ENCODE measurements around the gene ARHGEF2. TPM values are rescaled to one million over a fixed set of nuclear protein-coding genes. Genes with fewer than 3 reads are reported as not detected.
A peak's percentile ranks its signal among the peaks of the same experiment; 100 is the strongest.

ARHGEF2 gene
- total RNA-seq, 1 donor from 2014 or later, result 169 TPM

- intact Hi-C loops (cut with DNase I), result no loop called here
- H3K4me1 ChIP-seq, result peaks cover 40 to 60% of the 10 kb centered on the region in 2 donors
- DNase-seq (ENCODE audit: low spot score in 2 of 2), result no peak
Observed at GRCh38 chr1:155974208-155975115, 3.9 kb downstream of the ARHGEF2 start.

GRCh38 chr1:155973723-155974122, 4.6 kb downstream of the ARHGEF2 start:
- Histone ChIP-seq H3K27me3 (no peaks in the 10 kb centered on the region), H3K27ac (peak overlapping the region; percentile 94 to 98), H3K36me3 (peaks cover 13 to 14% of the 10 kb centered on the region in 2 donors), H3K9me3 (no peaks in the 10 kb centered on the region), H3K4me3 (peak overlapping the region in 1 of 2 donors; percentile 72), H3K4me1 (peaks cover 48 to 68% of the 10 kb centered on the region in 2 donors)
- intact Hi-C loops (cut with DNase I), result no loop called here
- no peak for DNase-seq (ENCODE audit: low spot score in 2 of 2)
- no peak for TF ChIP-seq CTCF (IDR thresholded peaks at IDR 0.05)

More at GRCh38 chr1:155974208-155975115, 3.9 kb downstream of the ARHGEF2 start:
- H3K27me3 ChIP-seq, result no peaks in the 10 kb centered on the region
- peak overlapping the region; percentile 94 to 98 for H3K27ac ChIP-seq
- no peak for TF ChIP-seq CTCF (IDR thresholded peaks at IDR 0.05)
- peaks cover 5 to 6% of the 10 kb centered on the region in 2 donors for H3K36me3 ChIP-seq
- peak overlapping the region; percentile 72 to 89 for H3K4me3 ChIP-seq
- H3K9me3 ChIP-seq, result no peaks in the 10 kb centered on the region

- Histone ChIP-seq H3K27ac (peak overlapping the region; percentile 94 to 98), H3K9me3 (no peaks in the 10 kb centered on the region), H3K36me3 (peaks cover 26 to 29% of the 10 kb centered on the region in 2 donors), H3K27me3 (no peaks in the 10 kb centered on the region), H3K4me3 (no peak overlapping the region), H3K4me1 (peaks cover 62 to 83% of the 10 kb centered on the region in 2 donors)
- no peak for DNase-seq (ENCODE audit: low spot score in 2 of 2)
- intact Hi-C loops (cut with DNase I), result no loop called here
- TF ChIP-seq CTCF (IDR thresholded peaks at IDR 0.05), result no peak
Observed at GRCh38 chr1:155971910-155972809, 6.2 kb downstream of the ARHGEF2 start.

GRCh38 chr1:155970531-155971167, 7.7 kb downstream of the ARHGEF2 start:
- peaks cover 42 to 45% of the 10 kb centered on the region in 2 donors for H3K36me3 ChIP-seq
- H3K4me3 ChIP-seq, result peak overlapping the region in 1 of 2 donors; percentile 27
- peak overlapping the region; percentile 94 to 98 for H3K27ac ChIP-seq
- H3K4me1 ChIP-seq, result peaks cover 62 to 90% of the 10 kb centered on the region in 2 donors
- H3K27me3 ChIP-seq, result no peaks in the 10 kb centered on the region
- peak; percentile 67 to 86 for DNase-seq (ENCODE audit: low spot score in 2 of 2)
- intact Hi-C loops (cut with DNase I), result no loop called here
- no peak for TF ChIP-seq CTCF (IDR thresholded peaks at IDR 0.05)
- H3K9me3 ChIP-seq, result no peaks in the 10 kb centered on the region

- Histone ChIP-seq H3K27me3 (no peaks in the 10 kb centered on the region), H3K36me3 (peaks cover 54 to 57% of the 10 kb centered on the region in 2 donors), H3K9me3 (no peaks in the 10 kb centered on the region), H3K4me1 (peaks cover 55 to 79% of the 10 kb centered on the region in 2 donors), H3K27ac (peak overlapping the region; percentile 94 to 98), H3K4me3 (peak overlapping the region in 1 of 2 donors; percentile 34)
- intact Hi-C loops (cut with DNase I), result no loop called here
- TF ChIP-seq CTCF (IDR thresholded peaks at IDR 0.05), result no peak
- DNase-seq (ENCODE audit: low spot score in 2 of 2), result no peak
Observed at GRCh38 chr1:155969377-155969791, 9.0 kb downstream of the ARHGEF2 start.

Data from ascending aorta (tissue), 2 donors.